Central memory CD8-positive, alpha-beta T cell (primary cell): Measurements from ENCODE around the gene SIK3.

Experiments
- ATAC-seq: fragments of 150-1000 bp; cut with Tn5 transposase; replicated peaks from 2 replicates; pipeline ENCODE4 v1.10.0; 2022; ENCODE audit warnings: mild to moderate bottlenecking, moderate FRiP score, moderate number of reproducible peaks; ENCODE audit not compliant: poor library complexity, severe bottlenecking; ENCODE audit errors: extremely low read depth
- DNase-seq, 2 donors: peaks; one replicate each; pipeline ENCODE4 v3.0.0; 2021; ENCODE audit warnings: low spot score in 2 of 2
- H3K27ac Mint-ChIP-seq: one replicate; pipeline ENCODE4 v1.8.0; 2022; ENCODE audit warnings: low read depth, mild to moderate bottlenecking, moderate library complexity, mixed read lengths
- H3K27me3 Mint-ChIP-seq: one replicate; pipeline ENCODE4 v1.8.0; 2022; ENCODE audit warnings: mixed read lengths
- H3K36me3 Mint-ChIP-seq: one replicate; pipeline ENCODE4 v1.8.0; 2022; ENCODE audit warnings: mild to moderate bottlenecking, moderate library complexity, mixed read lengths; ENCODE audit not compliant: insufficient read depth
- H3K4me1 Mint-ChIP-seq: one replicate; pipeline ENCODE4 v1.8.0; 2022; ENCODE audit warnings: mixed read lengths
- H3K4me3 Mint-ChIP-seq: one replicate; pipeline ENCODE4 v1.8.0; 2022; ENCODE audit warnings: mild to moderate bottlenecking, moderate library complexity, mixed read lengths
- H3K9me3 Mint-ChIP-seq: one replicate; pipeline ENCODE4 v1.8.0; 2022; ENCODE audit warnings: mixed read lengths

Gene SIK3

GRCh38 chr11:116825434-116825833 lies 272.8 kb downstream of the SIK3 start:
- H3K4me1 Mint-ChIP-seq = no peaks in the 10 kb centered on the region
- no peaks in the 10 kb centered on the region for H3K9me3 Mint-ChIP-seq
- DNase-seq (no peak), ATAC-seq (no peak)
- H3K36me3 Mint-ChIP-seq = no peaks in the 10 kb centered on the region
- no peak overlapping the region for H3K27ac Mint-ChIP-seq
- H3K27me3 Mint-ChIP-seq = no peaks in the 10 kb centered on the region
- H3K4me3 Mint-ChIP-seq = no peak overlapping the region

- no peak within 1 kb of the TSS for H3K27ac Mint-ChIP-seq
- H3K9me3 Mint-ChIP-seq = no peaks in the 10 kb centered on the region
- DNase-seq = no peak
- H3K4me3 Mint-ChIP-seq = no peak within 1 kb of the TSS
- ATAC-seq = no peak
- H3K4me1 Mint-ChIP-seq = no peaks in the 10 kb centered on the region
- H3K36me3 Mint-ChIP-seq = no peaks in the 10 kb centered on the region
- no peaks in the 10 kb centered on the region for H3K27me3 Mint-ChIP-seq
These were observed 275.0 kb downstream of the SIK3 start, which contains the start of gene APOA4 for GRCh38 chr11:116823031-116823843. Gene APOA4, minus strand, starts transcription at chr11:116823304. Its CDS starts 113 bp downstream, at chr11:116823191.

GRCh38 chr11:116822575-116822974 lies 275.7 kb downstream of the SIK3 start:
- no peaks in the 10 kb centered on the region for H3K36me3 Mint-ChIP-seq
- H3K27ac Mint-ChIP-seq = no peak overlapping the region
- H3K4me1 Mint-ChIP-seq = no peaks in the 10 kb centered on the region
- no peaks in the 10 kb centered on the region for H3K27me3 Mint-ChIP-seq
- DNase-seq (no peak), ATAC-seq (no peak)
- H3K4me3 Mint-ChIP-seq = no peak overlapping the region
- H3K9me3 Mint-ChIP-seq = no peaks in the 10 kb centered on the region

GRCh38 chr11:116821050-116821918 lies 276.9 kb downstream of the SIK3 start:
- H3K36me3 Mint-ChIP-seq = no peaks in the 10 kb centered on the region

GRCh38 chr11:116819049-116819448 lies 279.2 kb downstream of the SIK3 start:
- no peaks in the 10 kb centered on the region for H3K4me1 Mint-ChIP-seq
- no peaks in the 10 kb centered on the region for H3K9me3 Mint-ChIP-seq
- H3K27ac Mint-ChIP-seq = no peak overlapping the region

More at GRCh38 chr11:116821050-116821918, 276.9 kb downstream of the SIK3 start:
- ATAC-seq (no peak), DNase-seq (no peak)
- Mint-ChIP-seq H3K4me1 (no peaks in the 10 kb centered on the region), H3K27me3 (no peaks in the 10 kb centered on the region), H3K27ac (no peak overlapping the region), H3K9me3 (no peaks in the 10 kb centered on the region), H3K4me3 (no peak overlapping the region)

GRCh38 chr11:116814502-116814901 lies 283.7 kb downstream of the SIK3 start:
- Mint-ChIP-seq H3K27ac (no peak overlapping the region), H3K27me3 (no peaks in the 10 kb centered on the region), H3K4me1 (peaks cover 6% of the 10 kb centered on the region), H3K36me3 (no peaks in the 10 kb centered on the region), H3K4me3 (no peak overlapping the region), H3K9me3 (no peaks in the 10 kb centered on the region)
- DNase-seq (no peak), ATAC-seq (no peak)

More at GRCh38 chr11:116819049-116819448, 279.2 kb downstream of the SIK3 start:
- no peaks in the 10 kb centered on the region for H3K27me3 Mint-ChIP-seq
- H3K4me3 Mint-ChIP-seq = no peak overlapping the region
- ATAC-seq (no peak), DNase-seq (no peak)
- no peaks in the 10 kb centered on the region for H3K36me3 Mint-ChIP-seq

GRCh38 chr11:116813781-116814471 lies 284.3 kb downstream of the SIK3 start:
- Mint-ChIP-seq H3K9me3 (no peaks in the 10 kb centered on the region), H3K4me3 (no peak overlapping the region), H3K27ac (no peak overlapping the region), H3K4me1 (peaks cover 6% of the 10 kb centered on the region), H3K36me3 (no peaks in the 10 kb centered on the region), H3K27me3 (no peaks in the 10 kb centered on the region)
- DNase-seq (no peak), ATAC-seq (no peak)

- Mint-ChIP-seq H3K27me3 (no peaks in the 10 kb centered on the region), H3K27ac (no peak overlapping the region), H3K9me3 (no peaks in the 10 kb centered on the region), H3K4me3 (no peak overlapping the region), H3K4me1 (peaks cover 6% of the 10 kb centered on the region), H3K36me3 (no peaks in the 10 kb centered on the region)
- DNase-seq (no peak), ATAC-seq (no peak)
These were observed 285.1 kb downstream of the SIK3 start for GRCh38 chr11:116813170-116813569.

GRCh38 chr11:116812109-116812508 lies 286.1 kb downstream of the SIK3 start:
- H3K9me3 Mint-ChIP-seq = no peaks in the 10 kb centered on the region
- H3K27me3 Mint-ChIP-seq = no peaks in the 10 kb centered on the region
- no peak for ATAC-seq
- DNase-seq = no peak
- peaks cover 6% of the 10 kb centered on the region for H3K4me1 Mint-ChIP-seq
- H3K36me3 Mint-ChIP-seq = no peaks in the 10 kb centered on the region
- H3K4me3 Mint-ChIP-seq = no peak overlapping the region
- H3K27ac Mint-ChIP-seq = no peak overlapping the region

- H3K36me3 Mint-ChIP-seq = no peaks in the 10 kb centered on the region
- no peak for DNase-seq
- no peaks in the 10 kb centered on the region for H3K9me3 Mint-ChIP-seq
- no peak overlapping the region for H3K4me3 Mint-ChIP-seq
- no peaks in the 10 kb centered on the region for H3K27me3 Mint-ChIP-seq
- no peak for ATAC-seq
- no peak overlapping the region for H3K27ac Mint-ChIP-seq
- H3K4me1 Mint-ChIP-seq = peaks cover 6% of the 10 kb centered on the region
These were observed 287.0 kb downstream of the SIK3 start for GRCh38 chr11:116811194-116811593.

GRCh38 chr11:116808262-116809175 lies 289.7 kb downstream of the SIK3 start:
- Mint-ChIP-seq H3K27ac (no peak overlapping the region), H3K4me1 (peaks cover 3% of the 10 kb centered on the region), H3K36me3 (no peaks in the 10 kb centered on the region), H3K9me3 (no peaks in the 10 kb centered on the region), H3K27me3 (no peaks in the 10 kb centered on the region), H3K4me3 (no peak overlapping the region)
- no peak for DNase-seq
- no peak for ATAC-seq
